Measurements from ENCODE around the gene RPL10A. TPM values are rescaled to one million over a fixed set of nuclear protein-coding genes. Genes with fewer than 3 reads are reported as not detected.
A peak's percentile ranks its signal among the peaks of the same experiment; 100 is the strongest.

Gene RPL10A
- total and polyA plus RNA-seq, 2 of the 13 experiments (the other 11 are each of a cell fraction or from before 2014, with no cell fraction given), result 1,854 to 2,726 TPM

- TF ChIP-seq RARG (CRISPR knock-in tag; IDR thresholded peaks at IDR 0.05; ENCODE audit: low read depth), result no peak
- 0 out of 2 replicates have a peak, but pooled peaks have one; percentile 57 for TF ChIP-seq ZNF136 (CRISPR knock-in tag; IDR thresholded peaks at IDR 0.05; ENCODE audit: low read depth)
- TF ChIP-seq MAFF (IDR thresholded peaks at IDR 0.05; ENCODE audit: low read depth, low read length), result no peak
- no peak; the same call in none of the 2 replicates for TF ChIP-seq ELF1 (CRISPR knock-in tag; IDR thresholded peaks at IDR 0.05)
- TF ChIP-seq HOMEZ (CRISPR knock-in tag; IDR thresholded peaks at IDR 0.05; ENCODE audit: low read depth), result peak; percentile 45; the same call in 1 of the 2 replicates
- no peak for TF ChIP-seq ELK4 (CRISPR knock-in tag; IDR thresholded peaks at IDR 0.05; ENCODE audit: borderline replicate concordance)
- TF ChIP-seq IKZF4 (CRISPR knock-in tag; IDR thresholded peaks at IDR 0.05; ENCODE audit: borderline replicate concordance, low read depth, not compliant biosample characterization), result peak; percentile 93
- no peak for TF ChIP-seq NFE2L1 (CRISPR knock-in tag; IDR thresholded peaks at IDR 0.05; ENCODE audit: borderline replicate concordance)
- peak; percentile 90 for TF ChIP-seq ZSCAN9 (CRISPR knock-in tag; IDR thresholded peaks at IDR 0.05; ENCODE audit: borderline replicate concordance)
- TF ChIP-seq FOXC1 (CRISPR knock-in tag; IDR thresholded peaks at IDR 0.05; ENCODE audit: borderline replicate concordance), result 0 out of 2 replicates have a peak, but pooled peaks have one; percentile 31
- no peak for TF ChIP-seq ZNF343 (CRISPR knock-in tag; IDR thresholded peaks at IDR 0.05)
- TF ChIP-seq ZBTB21 (CRISPR knock-in tag; IDR thresholded peaks at IDR 0.05), result no peak
- TF ChIP-seq ZBTB43 (CRISPR knock-in tag; conservative IDR thresholded peaks at IDR 0.05), result no peak; the same call in 1 of the 2 replicates
- TF ChIP-seq PAX8 (CRISPR knock-in tag; IDR thresholded peaks at IDR 0.05; ENCODE audit: borderline replicate concordance), result no peak
- TF ChIP-seq ZNF3 (CRISPR knock-in tag; IDR thresholded peaks at IDR 0.05), result no peak
- TF ChIP-seq ZNF607 (CRISPR knock-in tag; IDR thresholded peaks at IDR 0.05; ENCODE audit: borderline replicate concordance), result peak; percentile 94
- no peak for TF ChIP-seq RNF219 (CRISPR knock-in tag; IDR thresholded peaks at IDR 0.05)
- no peak for TF ChIP-seq SMARCC2 (IDR thresholded peaks at IDR 0.05)
- TF ChIP-seq ZNF282 (IDR thresholded peaks at IDR 0.05; ENCODE audit: partially characterized antibody), result no peak
- TF ChIP-seq EZH2 (conservative IDR thresholded peaks at IDR 0.05; ENCODE audit: low read depth, low read length), result no peak
- peak; percentile 90; the same call in 1 of the 2 replicates for TF ChIP-seq ZFYVE20 (CRISPR knock-in tag; IDR thresholded peaks at IDR 0.05; ENCODE audit: borderline replicate concordance, low read depth)
- TF ChIP-seq ZFP36L2 (CRISPR knock-in tag; IDR thresholded peaks at IDR 0.05), result no peak; the same call in 1 of the 2 replicates
- peak; percentile 91; the same call in 1 of the 2 replicates for TF ChIP-seq NFKB2 (CRISPR knock-in tag; IDR thresholded peaks at IDR 0.05; ENCODE audit: borderline replicate concordance)
- no peak for TF ChIP-seq ZSCAN30 (CRISPR knock-in tag; IDR thresholded peaks at IDR 0.05)
Observed at GRCh38 chr6:35452183-35453090, 15.8 kb upstream of the RPL10A start, which contains the start of gene FANCE (continued).
